A549 (cell line): ENCODE measurements around the gene ELOVL2.

Source experiments
- BHLHE40 ChIP-seq: IDR thresholded peaks from 2 replicates; pipeline ENCODE4 v1.6.1; 2012; ENCODE audit warnings: low read depth, low read length, inconsistent platforms
- KDM1A ChIP-seq: fragments of 200-600 bp; sonication (generic); IDR thresholded peaks from 2 replicates; pipeline ENCODE4 v1.6.1; 2016; ENCODE audit warnings: low read depth, mild to moderate bottlenecking
- TF ChIP-seq, protein P1 (sequence below): IDR thresholded peaks from 2 replicates; pipeline ENCODE4 v1.6.1; 2012
- TF ChIP-seq, protein P2 (sequence below): fragments of 250-450 bp; sonication (Bioruptor Pico); IDR thresholded peaks from 2 replicates; pipeline ENCODE4 v1.5.0; 2021; ENCODE audit warnings: mild to moderate bottlenecking, moderate library complexity, borderline replicate concordance
- TF ChIP-seq, protein P3 (sequence below): fragments of >200 bp; sonication (Bioruptor Twin); formaldehyde crosslinking; IDR thresholded peaks from 3 replicates; pipeline ENCODE4 v1.5.1; 2016

DNA sequence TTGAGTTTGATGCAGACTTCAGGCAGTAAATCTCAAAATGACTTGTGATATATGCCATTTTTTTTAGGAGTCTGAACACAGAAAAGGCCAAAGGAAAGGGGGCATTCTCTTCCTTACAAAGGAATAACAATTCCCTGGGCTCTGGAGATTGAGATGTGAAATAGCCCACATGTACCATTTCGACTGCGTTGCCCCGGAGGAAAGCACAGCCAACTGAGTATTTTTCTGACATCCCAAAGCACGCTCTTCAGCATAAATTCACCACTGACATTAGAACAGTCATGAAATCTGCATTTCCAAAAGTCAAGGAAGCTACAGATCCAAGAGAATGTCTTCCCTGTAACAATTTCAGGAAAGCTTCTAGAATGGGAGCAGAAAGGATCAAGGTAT is 7.8 kb downstream of the ELOVL2 start:
- TF ChIP-seq, protein P1, sequence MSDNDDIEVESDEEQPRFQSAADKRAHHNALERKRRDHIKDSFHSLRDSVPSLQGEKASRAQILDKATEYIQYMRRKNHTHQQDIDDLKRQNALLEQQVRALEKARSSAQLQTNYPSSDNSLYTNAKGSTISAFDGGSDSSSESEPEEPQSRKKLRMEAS: no peak
- TF ChIP-seq, protein P2, sequence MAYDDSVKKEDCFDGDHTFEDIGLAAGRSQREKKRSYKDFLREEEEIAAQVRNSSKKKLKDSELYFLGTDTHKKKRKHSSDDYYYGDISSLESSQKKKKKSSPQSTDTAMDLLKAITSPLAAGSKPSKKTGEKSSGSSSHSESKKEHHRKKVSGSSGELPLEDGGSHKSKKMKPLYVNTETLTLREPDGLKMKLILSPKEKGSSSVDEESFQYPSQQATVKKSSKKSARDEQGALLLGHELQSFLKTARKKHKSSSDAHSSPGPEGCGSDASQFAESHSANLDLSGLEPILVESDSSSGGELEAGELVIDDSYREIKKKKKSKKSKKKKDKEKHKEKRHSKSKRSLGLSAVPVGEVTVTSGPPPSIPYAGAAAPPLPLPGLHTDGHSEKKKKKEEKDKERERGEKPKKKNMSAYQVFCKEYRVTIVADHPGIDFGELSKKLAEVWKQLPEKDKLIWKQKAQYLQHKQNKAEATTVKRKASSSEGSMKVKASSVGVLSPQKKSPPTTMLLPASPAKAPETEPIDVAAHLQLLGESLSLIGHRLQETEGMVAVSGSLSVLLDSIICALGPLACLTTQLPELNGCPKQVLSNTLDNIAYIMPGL: no peak
- TF ChIP-seq, protein P3, sequence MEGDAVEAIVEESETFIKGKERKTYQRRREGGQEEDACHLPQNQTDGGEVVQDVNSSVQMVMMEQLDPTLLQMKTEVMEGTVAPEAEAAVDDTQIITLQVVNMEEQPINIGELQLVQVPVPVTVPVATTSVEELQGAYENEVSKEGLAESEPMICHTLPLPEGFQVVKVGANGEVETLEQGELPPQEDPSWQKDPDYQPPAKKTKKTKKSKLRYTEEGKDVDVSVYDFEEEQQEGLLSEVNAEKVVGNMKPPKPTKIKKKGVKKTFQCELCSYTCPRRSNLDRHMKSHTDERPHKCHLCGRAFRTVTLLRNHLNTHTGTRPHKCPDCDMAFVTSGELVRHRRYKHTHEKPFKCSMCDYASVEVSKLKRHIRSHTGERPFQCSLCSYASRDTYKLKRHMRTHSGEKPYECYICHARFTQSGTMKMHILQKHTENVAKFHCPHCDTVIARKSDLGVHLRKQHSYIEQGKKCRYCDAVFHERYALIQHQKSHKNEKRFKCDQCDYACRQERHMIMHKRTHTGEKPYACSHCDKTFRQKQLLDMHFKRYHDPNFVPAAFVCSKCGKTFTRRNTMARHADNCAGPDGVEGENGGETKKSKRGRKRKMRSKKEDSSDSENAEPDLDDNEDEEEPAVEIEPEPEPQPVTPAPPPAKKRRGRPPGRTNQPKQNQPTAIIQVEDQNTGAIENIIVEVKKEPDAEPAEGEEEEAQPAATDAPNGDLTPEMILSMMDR: no peak
- TF ChIP-seq KDM1A: no peak
- no peak for TF ChIP-seq BHLHE40
